Transverse colon (tissue), 4 donors: ENCODE data around the gene NUP210.

Source experiments
- CTCF ChIP-seq, 5 experiments: fragments of 200-600 bp in 3 of 5; fragments of 450-650 bp in 2 of 5; sonication (generic) in 3 of 5; IDR thresholded peaks; 1 replicate in 2 of 5; 2 replicates in 3 of 5; pipeline ENCODE4 v1.5.1; 2016 to 2017; ENCODE audit warnings: antibody characterized with exemption in 5 of 5, inconsistent platforms in 3 of 5, mild to moderate bottlenecking in 2 of 5, moderate library complexity in 1 of 5
- EP300 ChIP-seq: sonication (generic); formaldehyde crosslinking; IDR thresholded peaks from one replicate; pipeline ENCODE4 v1.6.1; 2017; ENCODE audit warnings: antibody characterized with exemption, low read depth
- POLR2A ChIP-seq: fragments of 450-650 bp; IDR thresholded peaks from one replicate; pipeline ENCODE4 v1.6.1; 2016; ENCODE audit warnings: antibody characterized with exemption, mild to moderate bottlenecking, moderate library complexity
- POLR2AphosphoS5 ChIP-seq, 3 donors: sonication (generic); formaldehyde crosslinking; IDR thresholded peaks; one replicate each; pipeline ENCODE4 v1.6.1; 2016; ENCODE audit warnings: antibody characterized with exemption in 3 of 3

GRCh38 chr3:13316603-13317002, 103.5 kb downstream of the NUP210 start:
- TF ChIP-seq CTCF (IDR thresholded peaks at IDR 0.05) (no peak), POLR2AphosphoS5 (IDR thresholded peaks at IDR 0.05) (no peak), POLR2A (no peak), EP300 (no peak)
